SK-N-SH treated with all-trans-retinoic acid at 6 μM for 48 hours (cell line): ENCODE measurements around the gene BAIAP3.

Source experiments
- ATAC-seq: fragments of 200-7000 bp; cut with Tn5 transposase; 3 replicates; pipeline ENCODE4 v1.9.1; 2020; ENCODE audit warnings: mild to moderate bottlenecking, moderate library complexity
- ARNTL ChIP-seq: fragments of 450-650 bp; formaldehyde crosslinking; IDR thresholded peaks from 2 replicates; pipeline ENCODE4 v1.5.0; 2020; ENCODE audit warnings: low read depth, mild to moderate bottlenecking, moderate library complexity, borderline replicate concordance
- BACH2 ChIP-seq: fragments of 250-450 bp; sonication (Bioruptor Pico); IDR thresholded peaks from 2 replicates; pipeline ENCODE4 v1.9.0; 2021; ENCODE audit warnings: mild to moderate bottlenecking, borderline replicate concordance
- CSDC2 ChIP-seq: fragments of 250-450 bp; sonication (Bioruptor Pico); IDR thresholded peaks from 2 replicates; pipeline ENCODE4 v1.5.0; 2020; ENCODE audit warnings: mild to moderate bottlenecking, moderate library complexity
- CSRNP3 ChIP-seq: fragments of 250-450 bp; sonication (Bioruptor Pico); IDR thresholded peaks from 2 replicates; pipeline ENCODE4 v1.5.1; 2021; ENCODE audit warnings: mild to moderate bottlenecking, moderate library complexity
- GLIS3 ChIP-seq: fragments of 250-450 bp; sonication (Bioruptor Pico); IDR thresholded peaks from 2 replicates; pipeline ENCODE4 v1.5.0; 2020; ENCODE audit warnings: mild to moderate bottlenecking, moderate library complexity
- ISL1 ChIP-seq: fragments of 250-450 bp; sonication (Bioruptor Pico); IDR thresholded peaks from 2 replicates; pipeline ENCODE4 v2.1.2; 2022; ENCODE audit warnings: mild to moderate bottlenecking, moderate library complexity
- OSR1 ChIP-seq: fragments of 250-450 bp; sonication (Bioruptor Pico); IDR thresholded peaks from 2 replicates; pipeline ENCODE4 v1.8.0; 2022; ENCODE audit warnings: moderate library complexity, mild to moderate bottlenecking, inconsistent platforms
- PPARA ChIP-seq: fragments of 250-450 bp; sonication (Bioruptor Pico); IDR thresholded peaks from 2 replicates; pipeline ENCODE4 v1.5.0; 2020; ENCODE audit warnings: mild to moderate bottlenecking, borderline replicate concordance
- RARB ChIP-seq: fragments of 250-450 bp; sonication (Bioruptor Pico); IDR thresholded peaks from 2 replicates; pipeline ENCODE4 v1.8.0; 2021; ENCODE audit warnings: mild to moderate bottlenecking, moderate library complexity
- SNAI2 ChIP-seq: fragments of 250-450 bp; sonication (Bioruptor Pico); IDR thresholded peaks from 2 replicates; pipeline ENCODE4 v1.5.0; 2020; ENCODE audit warnings: mild to moderate bottlenecking, moderate library complexity
- TCF4 ChIP-seq: fragments of 250-450 bp; sonication (Bioruptor Pico); IDR thresholded peaks from 2 replicates; pipeline ENCODE4 v1.8.0; 2021; ENCODE audit warnings: mild to moderate bottlenecking, moderate library complexity, borderline replicate concordance
- TOX ChIP-seq: fragments of 250-450 bp; sonication (Bioruptor Pico); IDR thresholded peaks from 2 replicates; pipeline ENCODE4 v1.8.0; 2021; ENCODE audit warnings: mild to moderate bottlenecking, moderate library complexity, borderline replicate concordance
- TSHZ2 ChIP-seq: fragments of 250-450 bp; sonication (Bioruptor Pico); IDR thresholded peaks from 2 replicates; pipeline ENCODE4 v1.5.0; 2020; ENCODE audit warnings: mild to moderate bottlenecking, moderate library complexity
- ZC3H10 ChIP-seq: fragments of 250-450 bp; sonication (Bioruptor Pico); IDR thresholded peaks from 2 replicates; pipeline ENCODE4 v1.5.1; 2021; ENCODE audit warnings: mild to moderate bottlenecking, moderate library complexity
- ZFP3 ChIP-seq: fragments of 250-450 bp; sonication (Bioruptor Pico); IDR thresholded peaks from 2 replicates; pipeline ENCODE4 v1.5.0; 2020; ENCODE audit warnings: mild to moderate bottlenecking, moderate library complexity
- ZFP30 ChIP-seq: fragments of 450-650 bp; formaldehyde crosslinking; IDR thresholded peaks from 2 replicates; pipeline ENCODE4 v1.5.0; 2022; ENCODE audit warnings: mild to moderate bottlenecking, moderate library complexity
- ZNF565 ChIP-seq: fragments of 450-650 bp; formaldehyde crosslinking; conservative IDR thresholded peaks from 2 replicates; pipeline ENCODE4 v1.5.0; 2020; ENCODE audit warnings: low read depth, mild to moderate bottlenecking, moderate library complexity
- ZNF70 ChIP-seq: fragments of 450-650 bp; formaldehyde crosslinking; IDR thresholded peaks from 2 replicates; pipeline ENCODE4 v1.5.0; 2020; ENCODE audit warnings: mild to moderate bottlenecking, moderate library complexity
- TF ChIP-seq, protein P1 (sequence below): fragments of 250-450 bp; sonication (Bioruptor Pico); IDR thresholded peaks from 2 replicates; pipeline ENCODE4 v1.8.0; 2020; ENCODE audit warnings: mild to moderate bottlenecking, moderate library complexity, borderline replicate concordance
- TF ChIP-seq, protein P2 (sequence below): fragments of 250-450 bp; sonication (Bioruptor Pico); IDR thresholded peaks from 2 replicates; pipeline ENCODE4 v1.8.0; 2021; ENCODE audit warnings: low read depth, mild to moderate bottlenecking, moderate library complexity, borderline replicate concordance
- TF ChIP-seq, protein P3 (sequence below): fragments of 250-450 bp; sonication (Bioruptor Pico); IDR thresholded peaks from 2 replicates; pipeline ENCODE4 v1.5.1; 2020; ENCODE audit warnings: low read depth, mild to moderate bottlenecking, moderate library complexity

Gene BAIAP3

DNA sequence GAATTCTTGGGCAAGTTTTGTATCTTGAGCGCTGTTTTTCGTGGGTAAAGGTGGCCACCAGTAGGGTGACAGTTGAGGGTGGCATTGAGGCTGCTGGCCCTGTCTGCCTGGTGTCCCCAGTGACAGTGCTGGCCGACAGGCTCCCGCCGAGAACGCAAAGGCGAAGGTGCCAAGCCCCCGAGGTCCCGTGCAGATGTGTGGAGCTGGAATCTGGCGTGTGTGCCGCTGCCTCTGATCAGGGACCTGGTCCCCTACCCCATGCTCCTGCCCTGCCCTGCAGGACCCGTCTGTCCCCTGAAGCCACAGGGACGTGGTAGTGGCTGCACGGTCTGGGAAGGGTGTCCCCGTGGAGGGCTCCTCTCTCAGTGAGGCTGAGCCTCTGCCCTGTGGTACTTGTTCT, 20.5 kb upstream of the BAIAP3 start (continued):
- TF ChIP-seq CSRNP3, result no peak
- TF ChIP-seq PPARA (CRISPR knock-in tag), result no peak

- no peak for TF ChIP-seq CSDC2 (CRISPR knock-in tag)
- TF ChIP-seq, protein P1, sequence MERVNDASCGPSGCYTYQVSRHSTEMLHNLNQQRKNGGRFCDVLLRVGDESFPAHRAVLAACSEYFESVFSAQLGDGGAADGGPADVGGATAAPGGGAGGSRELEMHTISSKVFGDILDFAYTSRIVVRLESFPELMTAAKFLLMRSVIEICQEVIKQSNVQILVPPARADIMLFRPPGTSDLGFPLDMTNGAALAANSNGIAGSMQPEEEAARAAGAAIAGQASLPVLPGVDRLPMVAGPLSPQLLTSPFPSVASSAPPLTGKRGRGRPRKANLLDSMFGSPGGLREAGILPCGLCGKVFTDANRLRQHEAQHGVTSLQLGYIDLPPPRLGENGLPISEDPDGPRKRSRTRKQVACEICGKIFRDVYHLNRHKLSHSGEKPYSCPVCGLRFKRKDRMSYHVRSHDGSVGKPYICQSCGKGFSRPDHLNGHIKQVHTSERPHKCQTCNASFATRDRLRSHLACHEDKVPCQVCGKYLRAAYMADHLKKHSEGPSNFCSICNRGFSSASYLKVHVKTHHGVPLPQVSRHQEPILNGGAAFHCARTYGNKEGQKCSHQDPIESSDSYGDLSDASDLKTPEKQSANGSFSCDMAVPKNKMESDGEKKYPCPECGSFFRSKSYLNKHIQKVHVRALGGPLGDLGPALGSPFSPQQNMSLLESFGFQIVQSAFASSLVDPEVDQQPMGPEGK (CRISPR knock-in tag), result no peak
- TF ChIP-seq ZFP30 (CRISPR knock-in tag), result no peak
- TF ChIP-seq ZNF70, result no peak
- TF ChIP-seq ZFP3 (CRISPR knock-in tag), result no peak
- TF ChIP-seq SNAI2 (CRISPR knock-in tag), result no peak
- TF ChIP-seq BACH2 (CRISPR knock-in tag), result no peak
- TF ChIP-seq ISL1 (CRISPR knock-in tag), result no peak
- TF ChIP-seq CSRNP3, result no peak
- TF ChIP-seq, protein P2, sequence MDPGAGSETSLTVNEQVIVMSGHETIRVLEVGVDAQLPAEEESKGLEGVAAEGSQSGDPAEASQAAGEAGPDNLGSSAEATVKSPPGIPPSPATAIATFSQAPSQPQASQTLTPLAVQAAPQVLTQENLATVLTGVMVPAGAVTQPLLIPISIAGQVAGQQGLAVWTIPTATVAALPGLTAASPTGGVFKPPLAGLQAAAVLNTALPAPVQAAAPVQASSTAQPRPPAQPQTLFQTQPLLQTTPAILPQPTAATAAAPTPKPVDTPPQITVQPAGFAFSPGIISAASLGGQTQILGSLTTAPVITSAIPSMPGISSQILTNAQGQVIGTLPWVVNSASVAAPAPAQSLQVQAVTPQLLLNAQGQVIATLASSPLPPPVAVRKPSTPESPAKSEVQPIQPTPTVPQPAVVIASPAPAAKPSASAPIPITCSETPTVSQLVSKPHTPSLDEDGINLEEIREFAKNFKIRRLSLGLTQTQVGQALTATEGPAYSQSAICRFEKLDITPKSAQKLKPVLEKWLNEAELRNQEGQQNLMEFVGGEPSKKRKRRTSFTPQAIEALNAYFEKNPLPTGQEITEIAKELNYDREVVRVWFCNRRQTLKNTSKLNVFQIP (CRISPR knock-in tag), result no peak
- no peak for TF ChIP-seq OSR1 (CRISPR knock-in tag)
- no peak for TF ChIP-seq TSHZ2 (CRISPR knock-in tag)
- no peak for TF ChIP-seq TCF4 (CRISPR knock-in tag)
- TF ChIP-seq, protein P3, sequence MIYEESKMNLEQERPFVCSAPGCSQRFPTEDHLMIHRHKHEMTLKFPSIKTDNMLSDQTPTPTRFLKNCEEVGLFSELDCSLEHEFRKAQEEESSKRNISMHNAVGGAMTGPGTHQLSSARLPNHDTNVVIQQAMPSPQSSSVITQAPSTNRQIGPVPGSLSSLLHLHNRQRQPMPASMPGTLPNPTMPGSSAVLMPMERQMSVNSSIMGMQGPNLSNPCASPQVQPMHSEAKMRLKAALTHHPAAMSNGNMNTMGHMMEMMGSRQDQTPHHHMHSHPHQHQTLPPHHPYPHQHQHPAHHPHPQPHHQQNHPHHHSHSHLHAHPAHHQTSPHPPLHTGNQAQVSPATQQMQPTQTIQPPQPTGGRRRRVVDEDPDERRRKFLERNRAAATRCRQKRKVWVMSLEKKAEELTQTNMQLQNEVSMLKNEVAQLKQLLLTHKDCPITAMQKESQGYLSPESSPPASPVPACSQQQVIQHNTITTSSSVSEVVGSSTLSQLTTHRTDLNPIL (CRISPR knock-in tag), result no peak
- TF ChIP-seq GLIS3, result no peak
- TF ChIP-seq RARB, result no peak
- TF ChIP-seq ZNF565 (CRISPR knock-in tag), result no peak
- no peak for TF ChIP-seq TOX
- TF ChIP-seq ARNTL, result no peak
- TF ChIP-seq ZC3H10 (CRISPR knock-in tag), result no peak
- ATAC-seq, result no peak
Measured at GRCh38 chr16:1313721-1314369, 19.6 kb upstream of the BAIAP3 start.
